AG04450 (cell line): ENCODE measurements around the gene FLT3. TPM values are rescaled to one million over a fixed set of nuclear protein-coding genes. Genes with fewer than 3 reads are reported as not detected.

ENCODE experiments used
- CTCF ChIA-PET: fragments of 300-600, 350-600 bp; formaldehyde crosslinking; extraction: SDS; loops from one replicate; lab custom pipeline; 2022; ENCODE audit warnings: antibody characterized with exemption, inconsistent platforms; lab: Charles Lee
- POLR2A ChIA-PET: fragments of 350-600 bp; formaldehyde crosslinking; extraction: SDS; loops from one replicate; lab custom pipeline; 2021; ENCODE audit warnings: antibody characterized with exemption, inconsistent platforms; lab: Yijun Ruan, JAX
- DNase-seq: peaks from one replicate; pipeline ENCODE4 v3.0.0-alpha.2; 2011; ENCODE audit warnings: low read depth, low spot score
- H3K27ac ChIP-seq: one replicate; pipeline ENCODE4 v1.5.1; 2012; ENCODE audit warnings: low read depth, low read length, control low read depth
- H3K27me3 ChIP-seq: one replicate; pipeline ENCODE4 v1.6.0; 2012; ENCODE audit warnings: low read length; ENCODE audit not compliant: control insufficient read depth, insufficient read depth
- H3K4me3 ChIP-seq: 2 replicates; pipeline ENCODE4 v1.5.1; 2011; ENCODE audit warnings: mild to moderate bottlenecking, low read depth, low read length, control low read depth
- H3K9me3 ChIP-seq: 2 replicates; pipeline ENCODE4 v1.5.1; 2012; ENCODE audit warnings: low read length; ENCODE audit not compliant: control insufficient read depth, insufficient read depth
- polyA plus RNA-seq: library from polyadenylated mRNA; depleted of rRNA; stranded (reverse); fragments of >200 nt; gene quantifications from 2 replicates; pipeline ENCODE4 v1.2.3, GENCODE V29; 2011
- TF ChIP-seq, protein P1 (sequence below): IDR thresholded peaks from 2 replicates; pipeline ENCODE4 v1.5.1; 2011; ENCODE audit warnings: low read depth, low read length, control low read depth, inconsistent platforms

The FLT3 gene
- polyA plus RNA-seq, 1 experiment: 0.01 TPM

DNA sequence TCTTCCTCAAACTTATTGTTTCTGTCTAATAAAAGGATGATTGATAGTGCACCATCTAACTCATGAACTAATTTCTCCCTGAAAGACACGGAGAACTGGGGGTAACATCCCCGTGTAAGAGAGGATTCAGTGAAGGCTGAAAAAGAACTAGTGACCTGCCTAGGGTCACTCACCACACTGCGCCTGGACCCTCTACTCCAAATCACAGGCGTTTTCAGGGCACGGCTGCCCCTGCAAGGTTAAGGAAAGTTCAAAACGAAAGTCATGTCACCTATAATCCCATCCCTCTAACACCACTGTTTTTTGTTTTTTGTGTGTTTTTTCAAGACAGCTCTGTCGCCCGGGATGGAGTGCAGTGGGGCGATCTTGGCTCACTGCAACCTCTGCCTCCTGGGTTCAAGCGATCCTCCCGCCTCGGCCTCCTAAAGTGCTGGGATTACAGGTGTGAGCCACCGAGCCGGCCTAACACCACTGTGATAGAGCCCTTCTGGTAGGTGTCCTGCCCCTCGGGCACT, 120.6 kb downstream of the FLT3 start:
- CTCF ChIA-PET: no interaction called here
- TF ChIP-seq, protein P1, sequence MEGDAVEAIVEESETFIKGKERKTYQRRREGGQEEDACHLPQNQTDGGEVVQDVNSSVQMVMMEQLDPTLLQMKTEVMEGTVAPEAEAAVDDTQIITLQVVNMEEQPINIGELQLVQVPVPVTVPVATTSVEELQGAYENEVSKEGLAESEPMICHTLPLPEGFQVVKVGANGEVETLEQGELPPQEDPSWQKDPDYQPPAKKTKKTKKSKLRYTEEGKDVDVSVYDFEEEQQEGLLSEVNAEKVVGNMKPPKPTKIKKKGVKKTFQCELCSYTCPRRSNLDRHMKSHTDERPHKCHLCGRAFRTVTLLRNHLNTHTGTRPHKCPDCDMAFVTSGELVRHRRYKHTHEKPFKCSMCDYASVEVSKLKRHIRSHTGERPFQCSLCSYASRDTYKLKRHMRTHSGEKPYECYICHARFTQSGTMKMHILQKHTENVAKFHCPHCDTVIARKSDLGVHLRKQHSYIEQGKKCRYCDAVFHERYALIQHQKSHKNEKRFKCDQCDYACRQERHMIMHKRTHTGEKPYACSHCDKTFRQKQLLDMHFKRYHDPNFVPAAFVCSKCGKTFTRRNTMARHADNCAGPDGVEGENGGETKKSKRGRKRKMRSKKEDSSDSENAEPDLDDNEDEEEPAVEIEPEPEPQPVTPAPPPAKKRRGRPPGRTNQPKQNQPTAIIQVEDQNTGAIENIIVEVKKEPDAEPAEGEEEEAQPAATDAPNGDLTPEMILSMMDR: no peak
- no peak for DNase-seq
- no peak overlapping the region for H3K27ac ChIP-seq
- H3K4me3 ChIP-seq: no peak overlapping the region
- H3K27me3 ChIP-seq: peaks cover 74% of the 10 kb centered on the region
- POLR2A ChIA-PET: no interaction called here
- no peaks in the 10 kb centered on the region for H3K9me3 ChIP-seq

- ChIA-PET POLR2A (no interaction called here), CTCF (interaction anchor here (0.6 kb wide), 1 partner anchor 604 kb away, joined by 3 read pairs; no protein-coding TSS in a partner anchor)
- H3K9me3 ChIP-seq: no peaks in the 10 kb centered on the region
- H3K27ac ChIP-seq: no peak overlapping the region
- no peak overlapping the region for H3K4me3 ChIP-seq
- DNase-seq: no peak
- TF ChIP-seq, protein P1: no peak
- peaks cover 81% of the 10 kb centered on the region for H3K27me3 ChIP-seq
Measured at GRCh38 chr13:27979001-27979643, 121.3 kb downstream of the FLT3 start.

DNA sequence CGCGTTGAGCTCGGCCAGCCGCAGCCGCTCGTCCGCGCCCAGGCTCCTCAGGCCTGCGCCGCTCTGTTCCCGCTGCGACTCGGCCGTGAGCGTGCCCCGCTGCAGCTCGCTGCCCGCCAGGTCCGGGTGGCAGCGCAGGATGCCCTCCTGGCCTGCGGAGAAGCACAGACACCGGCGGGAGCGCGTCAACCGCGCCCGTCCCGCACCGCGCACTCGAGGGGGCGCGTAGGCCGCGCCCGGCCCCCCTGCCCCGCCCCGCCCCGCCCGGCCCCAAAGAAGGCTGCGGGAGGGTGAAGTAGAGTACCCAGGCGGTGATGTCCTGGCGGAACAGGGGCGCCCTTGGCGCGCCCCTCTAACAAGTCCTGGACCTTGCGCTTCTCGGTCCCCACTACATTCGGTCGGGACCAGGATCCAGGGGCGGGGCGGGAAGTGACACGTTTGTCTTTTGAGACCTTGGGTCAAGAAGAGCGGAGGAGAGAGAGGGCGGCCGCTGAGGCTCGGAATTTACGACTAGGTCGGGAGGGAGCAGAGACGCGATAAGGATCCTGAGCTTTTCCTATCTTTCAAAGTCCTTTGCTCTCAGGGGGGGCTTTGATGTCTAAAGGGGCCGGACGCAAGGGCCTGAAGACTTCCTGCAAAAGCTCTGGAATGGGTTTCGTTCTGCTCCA, 121.9 kb downstream of the FLT3 start:
- Histone ChIP-seq H3K27me3 (peaks cover 87% of the 10 kb centered on the region), H3K9me3 (no peaks in the 10 kb centered on the region)
- CTCF ChIA-PET: interaction anchor here (0.6 kb wide), 1 partner anchor 603 kb away, joined by 3 read pairs; no protein-coding TSS in a partner anchor

DNA sequence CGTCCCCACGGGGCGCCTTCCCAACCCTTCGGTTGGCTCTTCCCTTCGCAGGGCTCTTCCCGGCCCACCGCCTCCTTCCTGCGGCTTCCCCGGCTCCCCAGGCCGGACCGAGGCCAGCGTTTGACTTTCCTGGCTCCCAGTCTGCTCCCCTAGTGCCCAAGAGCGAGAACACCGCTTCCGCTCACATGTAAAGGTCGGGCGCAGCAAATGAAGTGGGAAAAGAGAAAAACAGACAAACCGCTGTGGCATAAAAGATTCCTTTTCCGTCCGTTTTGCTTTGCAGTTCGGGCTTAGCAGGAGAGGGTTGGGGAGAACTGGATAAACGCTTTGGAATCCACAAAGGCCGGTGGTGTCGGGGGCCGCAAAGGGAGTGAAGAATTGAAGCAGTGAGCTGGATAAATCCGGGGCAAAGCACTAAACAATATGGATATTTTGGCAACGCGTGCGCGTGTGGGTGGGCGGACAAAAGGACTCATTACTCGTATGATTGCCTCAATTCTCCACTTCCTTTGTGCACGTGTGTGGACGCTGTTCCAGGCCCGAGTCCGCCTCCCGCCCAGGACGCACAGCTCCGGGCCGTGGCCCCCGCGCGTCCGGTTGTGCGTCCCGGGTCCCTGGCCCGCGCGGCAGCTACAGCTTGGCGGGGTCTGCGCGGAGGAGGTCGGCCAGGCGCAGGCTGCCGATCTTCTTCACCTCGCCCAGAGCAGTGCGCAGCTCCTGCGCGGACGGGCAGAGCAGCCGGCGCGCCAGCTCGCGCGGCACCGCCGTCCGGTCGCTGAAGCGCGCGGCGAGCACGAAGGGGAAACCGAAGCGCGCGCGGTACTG, 122.7 kb downstream of the FLT3 start:
- TF ChIP-seq, protein P1: no peak
- peaks cover 91% of the 10 kb centered on the region for H3K27me3 ChIP-seq
- no peak for DNase-seq
- no peaks in the 10 kb centered on the region for H3K9me3 ChIP-seq
- no peak overlapping the region for H3K27ac ChIP-seq
- no peak overlapping the region for H3K4me3 ChIP-seq
- CTCF ChIA-PET: no interaction called here
- POLR2A ChIA-PET: interaction anchor here (0.6 kb wide), 1 partner anchor 14 kb away, joined by 4 read pairs; no protein-coding TSS in a partner anchor

More for the DNA sequence above, 121.9 kb downstream of the FLT3 start:
- TF ChIP-seq, protein P1: no peak
- Histone ChIP-seq H3K4me3 (no peak overlapping the region), H3K27ac (no peak overlapping the region)
- DNase-seq: no peak
- POLR2A ChIA-PET: no interaction called here
